Measurements from ENCODE around the gene ZNF334.

The ZNF334 gene

GRCh38 chr20:46505506-46505905, 7.9 kb downstream of the ZNF334 start:
- H3K4me3 ChIP-seq (ENCODE audit: low read length, poor library complexity, severe bottlenecking), result no peak overlapping the region
- H3K4me1 ChIP-seq (ENCODE audit: insufficient read depth, low read length, poor library complexity, severe bottlenecking), result peaks cover 16% of the 10 kb centered on the region
- no peak overlapping the region for H2AFZ ChIP-seq (ENCODE audit: low read length)
- H3K9me3 ChIP-seq (ENCODE audit: insufficient read depth, low read depth, low read length), result peaks cover 23% of the 10 kb centered on the region; the same call in 1 of the 2 replicates
- no peak overlapping the region for H3K4me2 ChIP-seq (ENCODE audit: low read depth, low read length, poor library complexity, severe bottlenecking)
- no peaks in the 10 kb centered on the region for H4K20me1 ChIP-seq (ENCODE audit: insufficient read depth, low read length, poor library complexity, severe bottlenecking)
- H3K9me2 ChIP-seq (replicated peaks; ENCODE audit: low read depth, low read length), result no peaks in the 10 kb centered on the region
- H3K27me3 ChIP-seq (ENCODE audit: insufficient read depth, low read length, poor library complexity, severe bottlenecking), result peaks cover 10% of the 10 kb centered on the region
- no peaks in the 10 kb centered on the region for H3F3A ChIP-seq (ENCODE audit: low read depth)
- no peaks in the 10 kb centered on the region for H3K79me2 ChIP-seq (ENCODE audit: insufficient read depth, low read length)
- no peaks in the 10 kb centered on the region for H3K36me3 ChIP-seq (ENCODE audit: insufficient read depth, low read length)
- no peak overlapping the region for H3K9ac ChIP-seq (ENCODE audit: low read depth, low read length, poor library complexity, severe bottlenecking)
- TF ChIP-seq, protein P1, sequence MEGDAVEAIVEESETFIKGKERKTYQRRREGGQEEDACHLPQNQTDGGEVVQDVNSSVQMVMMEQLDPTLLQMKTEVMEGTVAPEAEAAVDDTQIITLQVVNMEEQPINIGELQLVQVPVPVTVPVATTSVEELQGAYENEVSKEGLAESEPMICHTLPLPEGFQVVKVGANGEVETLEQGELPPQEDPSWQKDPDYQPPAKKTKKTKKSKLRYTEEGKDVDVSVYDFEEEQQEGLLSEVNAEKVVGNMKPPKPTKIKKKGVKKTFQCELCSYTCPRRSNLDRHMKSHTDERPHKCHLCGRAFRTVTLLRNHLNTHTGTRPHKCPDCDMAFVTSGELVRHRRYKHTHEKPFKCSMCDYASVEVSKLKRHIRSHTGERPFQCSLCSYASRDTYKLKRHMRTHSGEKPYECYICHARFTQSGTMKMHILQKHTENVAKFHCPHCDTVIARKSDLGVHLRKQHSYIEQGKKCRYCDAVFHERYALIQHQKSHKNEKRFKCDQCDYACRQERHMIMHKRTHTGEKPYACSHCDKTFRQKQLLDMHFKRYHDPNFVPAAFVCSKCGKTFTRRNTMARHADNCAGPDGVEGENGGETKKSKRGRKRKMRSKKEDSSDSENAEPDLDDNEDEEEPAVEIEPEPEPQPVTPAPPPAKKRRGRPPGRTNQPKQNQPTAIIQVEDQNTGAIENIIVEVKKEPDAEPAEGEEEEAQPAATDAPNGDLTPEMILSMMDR (conservative IDR thresholded peaks at IDR 0.05; ENCODE audit: low read length), result no peak
- no peak for TF ChIP-seq EZH2phosphoT487 (IDR thresholded peaks at IDR 0.05; ENCODE audit: borderline replicate concordance)

DNA sequence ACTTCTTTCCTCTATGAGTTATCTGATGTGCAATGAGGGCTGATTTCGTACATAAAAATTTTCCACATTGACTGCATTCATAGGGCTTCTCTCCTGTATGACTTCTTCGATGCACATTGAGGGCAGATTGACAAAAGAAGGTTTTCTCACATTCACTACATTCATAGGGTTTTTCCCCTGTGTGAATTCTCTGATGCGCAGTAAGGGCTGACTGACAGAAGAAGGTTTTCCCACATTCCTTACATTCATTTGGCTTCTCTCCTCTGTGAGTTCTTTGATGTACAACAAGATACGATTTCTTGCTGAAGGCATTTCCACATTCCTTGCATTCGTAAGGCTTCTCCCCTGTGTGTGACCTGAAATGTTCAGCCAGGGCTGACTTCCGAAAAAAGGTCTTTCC, 11.4 kb downstream of the ZNF334 start:
- Histone ChIP-seq H3K9ac (ENCODE audit: low read depth, low read length, poor library complexity, severe bottlenecking) (no peak overlapping the region), H3K4me1 (ENCODE audit: insufficient read depth, low read length, poor library complexity, severe bottlenecking) (no peaks in the 10 kb centered on the region), H3K9me3 (ENCODE audit: insufficient read depth, low read depth, low read length) (peaks cover 23% of the 10 kb centered on the region; the same call in 1 of the 2 replicates), H3K27me3 (ENCODE audit: insufficient read depth, low read length, poor library complexity, severe bottlenecking) (peaks cover 10% of the 10 kb centered on the region), H3K4me3 (ENCODE audit: low read length, poor library complexity, severe bottlenecking) (no peak overlapping the region), H3K4me2 (ENCODE audit: low read depth, low read length, poor library complexity, severe bottlenecking) (no peak overlapping the region), H4K20me1 (ENCODE audit: insufficient read depth, low read length, poor library complexity, severe bottlenecking) (no peaks in the 10 kb centered on the region), H3K36me3 (ENCODE audit: insufficient read depth, low read length) (no peaks in the 10 kb centered on the region), H3F3A (ENCODE audit: low read depth) (no peaks in the 10 kb centered on the region), H3K9me2 (replicated peaks; ENCODE audit: low read depth, low read length) (no peaks in the 10 kb centered on the region), H2AFZ (ENCODE audit: low read length) (no peak overlapping the region), H3K79me2 (ENCODE audit: insufficient read depth, low read length) (no peaks in the 10 kb centered on the region)
- TF ChIP-seq EZH2phosphoT487 (IDR thresholded peaks at IDR 0.05; ENCODE audit: borderline replicate concordance), result no peak
- TF ChIP-seq, protein P1 (conservative IDR thresholded peaks at IDR 0.05; ENCODE audit: low read length), result no peak

GRCh38 chr20:46501337-46501942, 11.9 kb downstream of the ZNF334 start:
- Histone ChIP-seq H3K9ac (ENCODE audit: low read depth, low read length, poor library complexity, severe bottlenecking) (no peak overlapping the region), H3K9me3 (ENCODE audit: insufficient read depth, low read depth, low read length) (peaks cover 23% of the 10 kb centered on the region; the same call in 1 of the 2 replicates), H3K27me3 (ENCODE audit: insufficient read depth, low read length, poor library complexity, severe bottlenecking) (peaks cover 10% of the 10 kb centered on the region), H3K4me2 (ENCODE audit: low read depth, low read length, poor library complexity, severe bottlenecking) (no peak overlapping the region), H3K4me3 (ENCODE audit: low read length, poor library complexity, severe bottlenecking) (no peak overlapping the region), H3K79me2 (ENCODE audit: insufficient read depth, low read length) (no peaks in the 10 kb centered on the region), H3K36me3 (ENCODE audit: insufficient read depth, low read length) (no peaks in the 10 kb centered on the region), H3K9me2 (replicated peaks; ENCODE audit: low read depth, low read length) (no peaks in the 10 kb centered on the region), H4K20me1 (ENCODE audit: insufficient read depth, low read length, poor library complexity, severe bottlenecking) (no peaks in the 10 kb centered on the region), H2AFZ (ENCODE audit: low read length) (no peak overlapping the region), H3F3A (ENCODE audit: low read depth) (no peaks in the 10 kb centered on the region), H3K4me1 (ENCODE audit: insufficient read depth, low read length, poor library complexity, severe bottlenecking) (no peaks in the 10 kb centered on the region)
- TF ChIP-seq, protein P1 (conservative IDR thresholded peaks at IDR 0.05; ENCODE audit: low read length), result no peak
- TF ChIP-seq EZH2phosphoT487 (IDR thresholded peaks at IDR 0.05; ENCODE audit: borderline replicate concordance), result no peak
